GM06990 (cell line): ENCODE results near the gene BHLHE40.

Experiments used
- DNase-seq: peaks from one replicate; pipeline ENCODE4 v3.0.0-alpha.2; 2011; ENCODE audit not compliant: insufficient read length; ENCODE audit errors: extremely low read depth
- H3K27me3 ChIP-seq: replicated peaks from 2 replicates; pipeline ENCODE4 v1.6.0; 2011; ENCODE audit warnings: low read length; ENCODE audit not compliant: control insufficient read depth, insufficient read depth
- H3K36me3 ChIP-seq: 2 replicates; pipeline ENCODE4 v1.5.1; 2011; ENCODE audit warnings: low read length; ENCODE audit not compliant: control insufficient read depth, insufficient read depth
- H3K4me3 ChIP-seq: replicated peaks from 2 replicates; pipeline ENCODE4 v1.5.1; 2011; ENCODE audit warnings: low read depth, mild to moderate bottlenecking, control low read depth, low read length
- CTCF ChIP-seq: IDR thresholded peaks from 2 replicates; pipeline ENCODE4 v1.5.1; 2011; ENCODE audit warnings: low read length, control low read depth, mild to moderate bottlenecking, inconsistent platforms; ENCODE audit not compliant: insufficient read depth, poor library complexity, severe bottlenecking

BHLHE40 gene

GRCh38 chr3:5014391-5014790, 35.2 kb downstream of the BHLHE40 start:
- Histone ChIP-seq H3K36me3 (no peaks in the 10 kb centered on the region), H3K27me3 (no peaks in the 10 kb centered on the region), H3K4me3 (no peak overlapping the region)
- no peak for DNase-seq
- no peak for TF ChIP-seq CTCF

GRCh38 chr3:5015056-5015455, 35.8 kb downstream of the BHLHE40 start:
- no peak for DNase-seq
- H3K27me3 ChIP-seq = no peaks in the 10 kb centered on the region
- TF ChIP-seq CTCF = no peak
- H3K4me3 ChIP-seq = no peak overlapping the region
- H3K36me3 ChIP-seq = no peaks in the 10 kb centered on the region

- H3K27me3 ChIP-seq = no peaks in the 10 kb centered on the region
- no peak for TF ChIP-seq CTCF
- no peak overlapping the region for H3K4me3 ChIP-seq
- no peaks in the 10 kb centered on the region for H3K36me3 ChIP-seq
- DNase-seq = no peak
These were observed 37.2 kb downstream of the BHLHE40 start for GRCh38 chr3:5016211-5017161.

GRCh38 chr3:5017925-5018531, 38.8 kb downstream of the BHLHE40 start:
- TF ChIP-seq CTCF = no peak
- no peaks in the 10 kb centered on the region for H3K36me3 ChIP-seq
- no peaks in the 10 kb centered on the region for H3K27me3 ChIP-seq
- H3K4me3 ChIP-seq = no peak overlapping the region
- DNase-seq = no peak

GRCh38 chr3:5019411-5020241, 40.4 kb downstream of the BHLHE40 start:
- no peaks in the 10 kb centered on the region for H3K36me3 ChIP-seq
- no peak overlapping the region for H3K4me3 ChIP-seq
- no peak for TF ChIP-seq CTCF
- no peak for DNase-seq
- no peaks in the 10 kb centered on the region for H3K27me3 ChIP-seq
